Coronary artery (tissue), 2 donors: ENCODE data around the gene SDR42E1.

ENCODE experiments used
- DNase-seq: peaks from one replicate; pipeline ENCODE4 v3.0.0-alpha.2; 2017; ENCODE audit warnings: low spot score
- H3K27ac ChIP-seq, 2 donors: fragments of 200-600 bp; sonication (generic); one replicate each; pipeline ENCODE4 v1.5.1; 2016 to 2019
- H3K4me3 ChIP-seq: fragments of 200-600 bp; sonication (generic); 2 replicates; pipeline ENCODE4 v1.5.1; 2016; ENCODE audit warnings: mild to moderate bottlenecking, moderate library complexity
- CTCF ChIP-seq: fragments of 200-600 bp; sonication (generic); IDR thresholded peaks from one replicate; pipeline ENCODE4 v1.5.1; 2019; ENCODE audit warnings: antibody characterized with exemption

SDR42E1 gene

DNA sequence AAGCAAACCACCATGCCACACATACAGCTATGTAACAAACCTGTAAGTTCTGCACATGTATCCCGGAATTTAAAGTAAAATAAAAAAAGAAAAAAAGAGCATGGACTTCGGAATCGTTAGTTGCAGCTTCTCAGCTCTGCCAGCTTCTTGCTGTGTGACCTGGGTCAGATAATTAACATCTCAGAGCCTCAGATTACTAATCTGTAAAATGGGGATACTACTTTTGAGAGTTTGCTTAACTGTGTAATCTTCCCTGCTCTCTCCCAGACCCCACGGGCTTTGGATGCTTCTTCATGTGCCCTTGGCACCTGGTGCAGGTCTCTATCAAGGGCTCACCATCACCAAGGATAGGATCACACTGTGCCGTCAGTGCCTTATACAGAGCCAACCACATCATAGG is 40.4 kb upstream of the SDR42E1 start:
- no peak for DNase-seq

DNA sequence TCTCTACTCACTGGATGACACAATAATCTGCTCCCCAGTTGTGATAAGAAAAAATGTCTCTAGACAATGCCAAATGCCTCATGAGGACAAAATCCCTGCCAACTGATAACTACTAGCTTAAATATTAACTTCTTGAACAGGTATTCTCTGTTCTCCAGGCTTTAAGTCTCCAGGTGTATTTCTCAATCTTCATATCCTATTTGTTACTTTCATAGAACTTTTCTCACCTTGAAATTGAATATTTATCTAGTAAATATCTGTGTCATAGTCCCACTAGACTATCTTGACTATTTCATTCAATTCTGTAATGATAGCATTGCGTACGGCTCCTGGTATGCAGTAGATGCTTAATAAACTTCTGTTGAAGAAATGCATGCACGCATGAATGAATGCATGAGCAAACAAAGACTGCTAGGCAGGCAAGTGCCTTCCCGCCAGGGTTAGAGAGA is 39.7 kb upstream of the SDR42E1 start:
- no peak for DNase-seq
- Histone ChIP-seq H3K4me3 (no peak overlapping the region), H3K27ac (no peak overlapping the region)
- no peak for TF ChIP-seq CTCF

More for the DNA sequence above, 40.4 kb upstream of the SDR42E1 start:
- Histone ChIP-seq H3K4me3 (no peak overlapping the region), H3K27ac (no peak overlapping the region)
- TF ChIP-seq CTCF = no peak

DNA sequence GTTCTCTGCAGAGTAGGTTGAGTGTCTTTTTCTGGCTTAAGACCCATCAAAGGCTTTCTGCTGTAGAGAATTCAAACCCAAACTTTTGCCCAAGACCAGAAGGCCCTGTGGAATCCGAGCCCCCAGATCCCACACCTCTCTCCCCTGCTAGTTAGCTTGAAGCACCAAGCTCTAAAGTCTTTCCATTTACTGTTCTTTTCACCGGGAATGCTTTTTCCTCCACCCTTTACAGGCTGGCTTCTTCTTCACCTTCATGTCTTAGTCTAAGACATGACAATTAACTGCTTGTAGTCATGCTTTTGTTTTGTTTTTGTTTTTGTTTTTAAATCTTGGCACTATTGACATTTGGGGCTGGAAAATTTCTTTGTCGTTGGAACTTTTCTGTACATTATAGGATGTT is 39.2 kb upstream of the SDR42E1 start:
- DNase-seq = no peak
- Histone ChIP-seq H3K27ac (no peak overlapping the region), H3K4me3 (no peak overlapping the region)
- TF ChIP-seq CTCF = no peak

- DNase-seq = no peak
- Histone ChIP-seq H3K4me3 (no peak overlapping the region), H3K27ac (no peak overlapping the region)
- no peak for TF ChIP-seq CTCF
Observed at GRCh38 chr16:82049484-82049883, 38.2 kb upstream of the SDR42E1 start.

GRCh38 chr16:82047787-82048186 is 36.5 kb upstream of the SDR42E1 start:
- no peak for DNase-seq
- no peak overlapping the region for H3K4me3 ChIP-seq
- H3K27ac ChIP-seq = no peak overlapping the region
- no peak for TF ChIP-seq CTCF

- Histone ChIP-seq H3K27ac (no peak overlapping the region), H3K4me3 (no peak overlapping the region)
- DNase-seq = no peak
- no peak for TF ChIP-seq CTCF
Observed at GRCh38 chr16:82047374-82047773, 36.1 kb upstream of the SDR42E1 start.

DNA sequence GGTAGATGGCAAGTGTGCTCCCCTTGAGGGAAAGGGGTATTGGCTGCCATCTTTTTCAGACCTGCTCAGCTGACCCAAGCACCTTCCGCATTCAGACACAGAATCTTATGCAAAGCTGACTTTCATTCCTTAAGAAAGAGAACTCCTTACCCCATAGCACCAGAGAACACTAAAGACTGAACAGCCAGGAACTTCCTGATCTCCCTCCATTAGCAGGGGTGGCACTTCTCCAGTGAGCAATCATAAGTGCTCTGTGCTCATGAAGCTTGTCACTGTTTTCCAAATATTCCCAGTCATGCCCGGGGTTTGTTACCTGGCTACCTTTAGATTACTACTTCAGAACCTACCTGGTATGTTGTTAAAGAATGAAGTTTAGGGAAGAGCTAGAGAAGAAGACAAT is 35.7 kb upstream of the SDR42E1 start:
- Histone ChIP-seq H3K27ac (no peak overlapping the region), H3K4me3 (no peak overlapping the region)
- no peak for DNase-seq
- no peak for TF ChIP-seq CTCF
